KG1 (cell line): ENCODE data around the gene SCAF4.
A peak's percentile ranks its signal among the peaks of the same experiment; 100 is the strongest.
"Not testable (repeated sequence)": the region's sequence is repeated elsewhere in the genome, so short reads cannot be mapped to it uniquely, and the experiment has no call there.

ENCODE experiments used
- DNase-seq: peaks from one replicate; lab custom pipeline; 2025; lab: John Stamatoyannopoulos, UW

The SCAF4 gene

GRCh38 chr21:31741116-31741515, 9.2 kb upstream of the SCAF4 start:
- no peak for DNase-seq

DNA sequence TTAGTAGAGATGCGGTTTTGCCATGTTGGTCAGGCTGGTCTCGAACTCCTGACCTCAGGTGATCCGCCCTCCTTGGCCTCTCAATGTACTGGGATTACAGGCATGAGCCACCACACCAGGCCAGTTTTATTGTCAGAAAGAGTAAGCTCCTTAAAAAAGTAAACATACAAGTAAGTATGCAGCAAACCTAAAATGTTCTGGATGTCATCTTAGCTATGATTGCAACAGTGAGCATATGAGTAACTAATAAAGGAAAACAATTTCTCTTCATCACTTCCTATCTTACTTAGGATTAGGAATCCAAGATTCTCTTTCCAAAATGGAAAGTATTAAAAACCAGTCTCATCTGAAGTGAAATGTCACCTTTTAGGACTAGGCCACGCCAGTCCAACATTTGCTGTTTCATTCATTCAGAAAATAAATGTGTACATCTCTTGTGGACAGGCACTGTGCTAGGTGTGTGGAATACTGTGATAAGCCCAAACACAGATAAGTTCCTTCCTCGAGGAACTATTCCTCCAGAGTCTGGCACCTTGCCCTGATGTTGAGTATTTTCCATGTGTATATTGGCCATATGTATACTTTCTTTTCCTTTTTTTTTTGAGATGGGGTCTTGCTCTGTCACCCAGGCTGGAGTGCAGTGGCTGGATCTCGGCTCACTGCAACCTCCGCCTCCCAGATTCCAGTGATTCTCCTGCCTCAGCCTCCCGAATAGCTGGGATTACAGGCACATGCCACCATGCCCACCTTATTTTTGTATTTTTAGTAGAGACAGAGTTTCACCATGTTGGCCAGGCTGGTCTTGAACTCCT, 5.9 kb upstream of the SCAF4 start:
- not testable (repeated sequence) for DNase-seq

- DNase-seq: no peak
Observed at GRCh38 chr21:31735511-31735992, 3.6 kb upstream of the SCAF4 start.

DNA sequence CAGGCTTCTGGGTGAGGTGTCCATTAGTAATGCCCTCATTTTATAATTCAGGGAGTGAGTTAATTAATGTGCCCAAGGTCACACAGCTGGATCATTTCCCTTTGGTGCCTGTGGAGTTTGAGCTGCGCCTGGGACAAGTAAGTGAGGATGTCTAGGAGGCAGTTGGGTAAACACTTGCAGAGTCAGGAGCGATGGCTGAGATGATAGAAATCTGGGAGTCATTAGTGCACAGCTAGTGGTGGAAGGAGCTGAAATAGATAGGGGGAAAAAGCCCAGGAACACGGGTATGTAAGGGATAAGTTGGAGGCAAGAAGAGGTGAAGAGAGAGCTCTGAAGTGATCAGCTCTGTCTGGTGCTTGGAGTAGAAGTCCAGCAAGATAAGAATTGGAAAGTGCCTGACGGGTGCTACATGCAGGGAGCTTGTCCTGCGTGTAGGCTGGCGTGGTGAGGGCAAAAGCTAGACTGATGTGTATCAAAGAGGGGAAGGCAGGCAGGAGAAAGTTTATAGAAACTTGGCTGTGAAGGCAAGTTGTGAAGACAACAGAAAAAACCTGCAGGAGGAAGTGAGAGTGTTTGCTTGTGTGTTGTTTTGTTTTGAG, 1.7 kb upstream of the SCAF4 start:
- no peak for DNase-seq

GRCh38 chr21:31732597-31733550, 956 bp upstream of the SCAF4 start:
- DNase-seq: peak; percentile 39

DNA sequence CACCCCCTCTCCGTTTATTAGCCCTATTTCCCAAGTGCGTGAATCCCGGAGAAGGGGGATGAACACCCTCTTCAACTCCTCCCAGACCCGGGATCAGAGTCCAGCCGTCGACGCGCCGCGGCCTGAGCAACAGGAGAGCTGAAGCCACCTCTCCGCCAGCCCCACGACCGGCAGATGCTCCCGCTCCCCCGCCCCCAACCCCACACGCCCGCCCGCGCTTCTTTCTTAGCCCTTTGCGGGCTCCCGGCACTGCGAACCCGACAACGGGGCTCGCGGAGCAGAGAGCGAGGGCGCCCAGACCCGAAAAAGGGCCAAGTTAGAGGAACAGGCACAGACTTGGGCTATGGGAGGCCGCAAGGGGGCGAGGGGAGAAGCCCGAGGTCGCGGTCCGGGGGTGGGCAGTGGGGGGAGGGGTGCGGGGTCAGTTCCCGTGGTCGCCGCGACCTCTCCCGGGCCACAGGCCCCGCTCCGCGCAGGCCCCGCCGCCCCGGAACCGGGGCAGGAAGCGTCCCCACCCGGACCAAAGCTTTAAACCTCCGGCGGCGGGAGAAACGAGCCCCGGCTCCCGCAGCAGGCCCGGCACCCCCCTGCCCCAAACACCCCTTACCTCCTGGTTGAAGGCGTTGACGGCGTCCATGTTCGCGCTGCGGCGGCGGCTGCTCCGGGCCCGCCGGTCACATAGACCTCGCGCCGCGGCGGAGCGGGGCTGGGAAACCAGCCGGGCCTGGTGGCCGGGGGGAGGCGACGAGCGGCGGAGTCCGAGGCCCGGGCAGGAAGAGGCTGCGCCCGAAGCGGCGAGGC, 662 bp downstream of the SCAF4 start:
- peak; percentile 50 for DNase-seq

DNA sequence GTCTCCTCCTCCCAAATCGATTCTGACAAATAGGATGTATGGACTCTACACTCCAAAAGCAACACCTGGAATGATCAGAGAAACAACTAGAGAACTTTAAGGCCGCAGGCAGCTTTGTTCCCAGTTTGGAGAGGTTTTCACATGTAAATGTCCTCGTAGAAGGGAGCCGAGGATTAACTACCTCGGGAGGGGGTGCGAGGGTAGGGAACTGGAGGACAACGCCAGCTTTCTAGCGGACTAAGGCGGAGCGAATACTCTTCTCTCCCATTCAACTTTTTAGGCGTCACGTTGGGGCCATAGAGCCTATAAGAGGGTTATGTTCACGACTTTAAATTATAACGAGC, 1.2 kb downstream of the SCAF4 start:
- DNase-seq: no peak

GRCh38 chr21:31729622-31730343, 2.1 kb downstream of the SCAF4 start:
- no peak for DNase-seq

DNA sequence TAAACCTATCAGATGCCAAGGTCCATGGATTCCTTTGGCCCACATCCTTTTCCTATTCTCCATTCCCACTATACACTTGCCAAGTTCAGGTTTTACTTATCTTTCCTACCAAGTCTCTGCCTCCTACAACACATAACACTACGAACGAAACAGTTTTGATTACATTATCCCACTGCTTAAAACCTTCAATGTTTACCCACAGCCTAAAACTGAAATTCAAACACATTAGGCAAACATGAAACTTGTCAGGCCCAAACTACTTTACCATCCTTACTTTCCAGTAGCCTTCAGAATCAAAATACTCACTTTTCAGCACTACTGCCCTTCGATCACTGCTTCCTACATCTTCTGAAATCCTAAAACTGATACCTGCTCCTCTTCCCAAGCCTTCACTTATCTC, 3.0 kb downstream of the SCAF4 start:
- no peak for DNase-seq

GRCh38 chr21:31728191-31728590, 3.7 kb downstream of the SCAF4 start:
- DNase-seq: no peak

- no peak for DNase-seq
Observed at GRCh38 chr21:31727181-31727580, 4.7 kb downstream of the SCAF4 start.

- DNase-seq: no peak
Observed at GRCh38 chr21:31726407-31726806, 5.5 kb downstream of the SCAF4 start.

DNA sequence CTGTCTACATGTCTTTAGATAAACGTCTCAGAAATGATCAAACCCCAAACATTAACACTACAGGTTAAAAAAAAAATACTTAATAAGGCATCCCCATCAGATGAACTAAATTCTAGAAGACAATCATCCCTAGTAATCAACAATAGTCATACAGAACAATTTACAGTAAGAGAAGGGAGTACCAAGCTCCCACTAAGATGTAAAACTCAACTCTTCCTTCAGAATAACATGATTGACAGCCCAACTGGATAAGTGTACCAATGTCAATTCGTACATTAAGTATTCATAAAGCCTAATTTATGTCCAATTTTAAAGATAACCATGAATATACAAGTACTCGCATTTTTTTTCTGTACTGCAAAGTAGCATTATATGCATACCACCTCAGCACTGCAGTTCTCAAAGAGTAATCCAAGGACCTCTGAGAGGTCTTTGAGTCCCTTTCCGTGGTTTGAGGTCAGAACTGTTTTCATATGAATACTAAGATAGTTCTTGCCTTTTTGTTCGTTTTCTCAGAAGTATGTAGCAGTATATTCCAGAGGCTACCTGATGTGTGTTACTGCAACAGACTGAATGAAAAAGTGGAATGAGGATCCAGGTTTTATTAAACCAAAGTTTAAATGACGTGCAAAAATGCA, 6.6 kb downstream of the SCAF4 start:
- no peak for DNase-seq

- no peak for DNase-seq
Observed at GRCh38 chr21:31724552-31724951, 7.4 kb downstream of the SCAF4 start.

GRCh38 chr21:31721381-31721780, 10.5 kb downstream of the SCAF4 start:
- DNase-seq: no peak

GRCh38 chr21:31720739-31721138, 11.2 kb downstream of the SCAF4 start:
- no peak for DNase-seq

GRCh38 chr21:31720330-31720729, 11.6 kb downstream of the SCAF4 start:
- DNase-seq: no peak

DNA sequence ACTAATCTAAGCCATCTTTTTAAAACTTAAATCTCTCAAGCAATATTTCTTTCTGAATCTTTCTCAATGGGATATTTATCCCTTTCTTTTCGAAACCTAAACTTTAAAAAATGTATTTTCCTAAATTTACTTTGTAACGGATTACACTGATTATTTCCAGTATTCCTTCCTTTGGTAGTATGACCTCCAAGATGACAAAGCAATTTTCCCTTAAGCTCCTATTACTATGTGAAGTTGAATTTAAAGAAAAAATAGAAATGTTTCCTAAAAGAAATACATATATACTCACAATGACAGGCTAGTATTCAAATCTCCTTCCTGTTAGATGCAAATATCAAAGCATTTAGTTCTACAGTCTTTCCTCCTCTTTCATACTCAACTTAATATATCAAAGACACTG, 15.8 kb downstream of the SCAF4 start:
- no peak for DNase-seq

DNA sequence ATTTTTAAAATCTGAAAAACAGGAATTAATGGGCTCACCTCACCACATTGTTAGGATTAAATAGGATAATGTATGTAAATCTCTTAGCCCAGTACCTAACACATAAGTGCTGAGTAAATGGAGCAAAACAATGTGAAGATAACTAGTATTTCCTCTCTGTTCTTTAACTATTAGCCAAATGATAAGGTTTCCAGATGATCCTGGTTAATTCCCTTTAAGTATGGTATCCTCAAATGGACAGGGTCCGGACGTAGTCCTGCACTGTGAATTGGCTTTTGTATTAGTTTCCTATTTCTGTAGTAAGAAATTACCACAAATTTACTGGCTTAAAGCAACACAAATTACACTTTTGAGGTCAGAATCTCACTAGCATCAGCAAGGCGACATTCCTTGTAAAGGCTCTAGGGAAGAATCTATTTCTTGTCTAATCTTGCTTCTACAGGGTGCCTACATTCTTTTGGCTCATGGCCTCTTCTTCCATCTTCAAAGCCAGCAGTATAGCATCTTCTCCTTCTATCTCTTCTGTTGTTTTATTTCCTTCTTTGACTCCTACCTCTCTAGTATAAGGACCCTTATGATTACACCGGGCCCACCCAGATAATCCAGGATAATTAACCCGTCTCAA, 17.1 kb downstream of the SCAF4 start:
- no peak for DNase-seq
